ENCODE results near the gene CARHSP1. TPM values are rescaled to one million over a fixed set of nuclear protein-coding genes. Genes with fewer than 3 reads are reported as not detected.
"Not testable (repeated sequence)": the region's sequence is repeated elsewhere in the genome, so short reads cannot be mapped to it uniquely, and the experiment has no call there.

CARHSP1 gene
- total RNA-seq (2021; ENCODE audit: unreplicated experiment) (79.7 TPM), Bru-seq, nascent RNA (percentile 73 among the genes with signal in this experiment), BruChase-seq, experiment 1, labeled RNA remaining after a 6-hour chase (percentile 83 among the genes with signal in this experiment), BruChase-seq, experiment 2, labeled RNA remaining after a 2-hour chase (percentile 77 among the genes with signal in this experiment)
- 116 and 137 TPM in 2 replicates for polyA plus RNA-seq (2012)
- long read RNA-seq, transcript CARHSP1-201 (4 exons, 746 nt), result major isoform, 64 of 116 reads
- long read RNA-seq, partial matches to known transcripts, result 4 of 116 reads
- long read RNA-seq, other reads (novel, unspliced or antisense), result 45 of 116 reads

DNA sequence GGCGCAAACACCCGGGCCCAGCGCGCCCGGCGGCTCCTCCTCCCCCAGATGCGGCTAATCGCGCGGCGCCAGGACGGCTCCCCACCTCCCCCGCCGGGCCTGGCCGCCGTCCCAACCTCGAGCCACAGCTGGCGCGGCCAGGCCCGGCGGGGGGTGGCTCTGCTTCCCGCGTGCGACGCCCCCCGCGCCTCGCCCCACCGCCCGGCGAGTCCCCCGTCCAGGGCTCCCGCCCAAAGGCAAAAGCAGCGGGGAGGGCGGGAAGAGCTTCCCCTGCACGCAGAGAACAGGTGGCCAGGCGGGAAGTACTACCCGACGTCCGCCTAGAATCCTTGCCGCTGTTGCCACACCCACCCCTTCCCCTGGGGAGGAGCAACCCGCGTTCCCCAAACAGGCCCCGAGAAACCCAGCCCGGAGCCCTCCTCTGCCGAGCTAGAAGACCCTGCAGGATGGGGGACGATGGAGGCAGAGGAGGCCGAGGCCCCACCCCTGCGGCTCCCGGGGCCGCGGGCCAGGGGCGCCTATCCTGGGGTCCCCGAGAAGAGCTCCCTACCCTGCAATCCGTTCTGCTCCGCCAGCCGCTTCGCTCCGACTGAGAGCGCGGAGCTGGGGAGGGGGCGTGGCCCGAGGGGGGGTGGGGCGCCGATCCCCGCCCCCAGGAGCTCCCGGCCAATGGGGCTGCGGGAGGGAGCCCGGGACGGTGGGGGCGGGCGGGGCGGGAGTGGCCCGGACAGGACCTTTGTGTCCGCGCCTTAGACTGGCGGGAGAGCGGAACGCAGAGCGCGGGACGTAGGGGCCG lies at the start of gene CARHSP1:
CARHSP1 (minus strand) TSS at position 591 of the 796 bp plus-strand sequence. CDS start 9,678 bp downstream, outside the sequence.
- Histone ChIP-seq H3K4me1 (ENCODE audit: control insufficient read depth in 1 of 2, insufficient read depth in 2 of 2, low read length in 2 of 2) (peaks cover 51 to 68% of the 10 kb centered on the region in 2 experiments), H3K9me2 (ENCODE audit: insufficient read depth) (no peaks in the 10 kb centered on the region), H2AFZ (ENCODE audit: low read depth, low read length, poor library complexity, severe bottlenecking) (peak within 1 kb of the TSS; percentile 94), H3K27ac (ENCODE audit: low read depth, low read length) (peak within 1 kb of the TSS; percentile 90), H3K36me3 (ENCODE audit: control insufficient read depth in 1 of 2, insufficient read depth in 2 of 2, low read length in 2 of 2) (no peaks in the 10 kb centered on the region), H4K20me1 (ENCODE audit: insufficient read depth) (no peaks in the 10 kb centered on the region; the same call in 1 of the 2 replicates), H3K27me3 (ENCODE audit: insufficient read depth, low read length) (no peaks in the 10 kb centered on the region), H3K9me3 (ENCODE audit: control insufficient read depth in 1 of 2, insufficient read depth in 1 of 2, low read depth in 1 of 2, low read length in 2 of 2) (no peaks in the 10 kb centered on the region), H3K79me2 (ENCODE audit: insufficient read depth, low read length) (peaks cover 47% of the 10 kb centered on the region), H3K4me3 (replicated peaks in 1 of 2; ENCODE audit: low read depth in 1 of 2, low read length in 2 of 2) (peak within 1 kb of the TSS; percentile 86 to 93), H3K4me2 (ENCODE audit: low read length) (peak within 1 kb of the TSS; percentile 98), H3K9ac (ENCODE audit: low read length) (peak within 1 kb of the TSS; percentile 90)
- RAD21 ChIA-PET (ENCODE audit: low non-redundant PET in 1 of 2, low total read pairs in 2 of 2, uncharacterized antibody in 2 of 2, unreplicated experiment in 2 of 2), result interaction anchor here in 1 of 2 experiments (0.6 kb wide), 1 partner anchor 208 kb away, joined by 3 read pairs; no protein-coding TSS in a partner anchor
- POLR2A ChIA-PET, result interaction anchor here (0.6 to 1.5 kb wide), 12 partner anchors 8 to 211 kb away, joined by 3 to 8 read pairs (median 4); partner anchors contain the start of gene LITAFD
- intact Hi-C loops (cut with micrococcal nuclease), result no loop called here
- no TSS peak for BruUV-seq (replicated peaks)
- DNase-seq (ENCODE audit: low read depth, low spot score) (peak; percentile 70), ATAC-seq (peak; percentile 85)
- TF ChIP-seq, protein P1, sequence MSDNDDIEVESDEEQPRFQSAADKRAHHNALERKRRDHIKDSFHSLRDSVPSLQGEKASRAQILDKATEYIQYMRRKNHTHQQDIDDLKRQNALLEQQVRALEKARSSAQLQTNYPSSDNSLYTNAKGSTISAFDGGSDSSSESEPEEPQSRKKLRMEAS (IDR thresholded peaks at IDR 0.05), result peak; percentile 77
- TF ChIP-seq ELF1 (IDR thresholded peaks at IDR 0.05; ENCODE audit: borderline replicate concordance, low read depth) (no peak), POLR2AphosphoS5 (IDR thresholded peaks at IDR 0.05; ENCODE audit: low read depth, low read length) (peak; percentile 90), EGR1 (IDR thresholded peaks at IDR 0.05; ENCODE audit: low read depth) (peak; percentile 38; the same call in 1 of the 2 replicates), FOSL1 (IDR thresholded peaks at IDR 0.05; ENCODE audit: low read depth) (no peak), SP1 (IDR thresholded peaks at IDR 0.05; ENCODE audit: low read depth) (peak; percentile 42; the same call in 1 of the 2 replicates), ZFX (IDR thresholded peaks at IDR 0.05) (peak; percentile 40; the same call in 1 of the 2 replicates), SIN3A (IDR thresholded peaks at IDR 0.05; ENCODE audit: low read depth) (0 out of 2 replicates have a peak, but pooled peaks have one; percentile 59), EZH2 (IDR thresholded peaks at IDR 0.05) (no peak)
- CTCF ChIA-PET, result interaction anchor here (0.9 to 4.0 kb wide), 6 partner anchors 12 to 271 kb away, joined by 3 to 38 read pairs (median 4); partner anchors contain the start of gene LITAFD

DNA sequence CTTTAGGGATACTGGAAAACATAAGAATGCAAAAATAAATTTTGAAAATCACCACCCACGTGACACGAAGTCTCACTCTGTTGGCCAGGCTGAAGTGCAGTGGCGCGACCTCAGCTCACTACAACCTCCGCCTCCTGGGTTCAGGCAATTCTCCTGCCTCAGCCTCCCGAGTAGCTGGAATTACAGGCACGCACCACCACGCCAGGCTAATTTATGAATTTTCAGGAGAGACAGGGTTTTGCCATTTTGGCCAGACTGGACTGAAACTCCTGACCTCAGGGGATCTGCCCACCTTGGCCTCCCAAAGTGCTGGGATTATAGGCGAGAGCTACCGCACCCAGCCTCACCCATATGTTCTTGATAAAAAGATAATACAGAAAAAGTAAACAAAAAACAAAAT lies 48.5 kb upstream of the CARHSP1 start:
- H3K9me2 ChIP-seq (ENCODE audit: insufficient read depth); DNase-seq (ENCODE audit: low read depth, low spot score); H4K20me1 ChIP-seq (ENCODE audit: insufficient read depth); H3K27ac ChIP-seq (ENCODE audit: low read depth, low read length); H3K4me3 ChIP-seq (replicated peaks in 1 of 2; ENCODE audit: low read depth in 1 of 2, low read length in 2 of 2); ATAC-seq; BruUV-seq (replicated peaks); H2AFZ ChIP-seq (ENCODE audit: low read depth, low read length, poor library complexity, severe bottlenecking); H3K9me3 ChIP-seq (ENCODE audit: control insufficient read depth in 1 of 2, insufficient read depth in 1 of 2, low read depth in 1 of 2, low read length in 2 of 2); CTCF ChIA-PET; intact Hi-C loops (cut with micrococcal nuclease); H3K9ac ChIP-seq (ENCODE audit: low read length); H3K4me2 ChIP-seq (ENCODE audit: low read length); H3K4me1 ChIP-seq (ENCODE audit: control insufficient read depth in 1 of 2, insufficient read depth in 2 of 2, low read length in 2 of 2); POLR2A ChIA-PET; H3K27me3 ChIP-seq (ENCODE audit: insufficient read depth, low read length); RAD21 ChIA-PET (ENCODE audit: low non-redundant PET in 1 of 2, low total read pairs in 2 of 2, uncharacterized antibody in 2 of 2, unreplicated experiment in 2 of 2): not testable (repeated sequence)
- Histone ChIP-seq H3K79me2 (ENCODE audit: insufficient read depth, low read length) (peaks cover 56% of the 10 kb centered on the region), H3K36me3 (ENCODE audit: control insufficient read depth in 1 of 2, insufficient read depth in 2 of 2, low read length in 2 of 2) (peaks cover 56 to 64% of the 10 kb centered on the region in 2 experiments)
